ENCODE results near the gene TMEM258.

- TF ChIP-seq HOXC10 (CRISPR knock-in tag; IDR thresholded peaks at IDR 0.05): no peak
- TF ChIP-seq ZNF248 (tag by site-specific recombination; IDR thresholded peaks at IDR 0.05): no peak
- TF ChIP-seq ZNF776 (tag by site-specific recombination; IDR thresholded peaks at IDR 0.05; ENCODE audit: borderline replicate concordance): no peak
- TF ChIP-seq, protein P1, sequence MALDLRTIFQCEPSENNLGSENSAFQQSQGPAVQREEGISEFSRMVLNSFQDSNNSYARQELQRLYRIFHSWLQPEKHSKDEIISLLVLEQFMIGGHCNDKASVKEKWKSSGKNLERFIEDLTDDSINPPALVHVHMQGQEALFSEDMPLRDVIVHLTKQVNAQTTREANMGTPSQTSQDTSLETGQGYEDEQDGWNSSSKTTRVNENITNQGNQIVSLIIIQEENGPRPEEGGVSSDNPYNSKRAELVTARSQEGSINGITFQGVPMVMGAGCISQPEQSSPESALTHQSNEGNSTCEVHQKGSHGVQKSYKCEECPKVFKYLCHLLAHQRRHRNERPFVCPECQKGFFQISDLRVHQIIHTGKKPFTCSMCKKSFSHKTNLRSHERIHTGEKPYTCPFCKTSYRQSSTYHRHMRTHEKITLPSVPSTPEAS (tag by site-specific recombination; IDR thresholded peaks at IDR 0.05): no peak
- TF ChIP-seq ZNF514 (tag by site-specific recombination; IDR thresholded peaks at IDR 0.05): no peak
- TF ChIP-seq ZBTB1 (tag by site-specific recombination; IDR thresholded peaks at IDR 0.05): no peak
- TF ChIP-seq ZNF24 (tag by site-specific recombination; IDR thresholded peaks at IDR 0.05): no peak
- no peak for TF ChIP-seq ZNF146 (tag by site-specific recombination; IDR thresholded peaks at IDR 0.05)
- no peak for TF ChIP-seq ZNF404 (tag by site-specific recombination; IDR thresholded peaks at IDR 0.05)
- TF ChIP-seq, protein P2, sequence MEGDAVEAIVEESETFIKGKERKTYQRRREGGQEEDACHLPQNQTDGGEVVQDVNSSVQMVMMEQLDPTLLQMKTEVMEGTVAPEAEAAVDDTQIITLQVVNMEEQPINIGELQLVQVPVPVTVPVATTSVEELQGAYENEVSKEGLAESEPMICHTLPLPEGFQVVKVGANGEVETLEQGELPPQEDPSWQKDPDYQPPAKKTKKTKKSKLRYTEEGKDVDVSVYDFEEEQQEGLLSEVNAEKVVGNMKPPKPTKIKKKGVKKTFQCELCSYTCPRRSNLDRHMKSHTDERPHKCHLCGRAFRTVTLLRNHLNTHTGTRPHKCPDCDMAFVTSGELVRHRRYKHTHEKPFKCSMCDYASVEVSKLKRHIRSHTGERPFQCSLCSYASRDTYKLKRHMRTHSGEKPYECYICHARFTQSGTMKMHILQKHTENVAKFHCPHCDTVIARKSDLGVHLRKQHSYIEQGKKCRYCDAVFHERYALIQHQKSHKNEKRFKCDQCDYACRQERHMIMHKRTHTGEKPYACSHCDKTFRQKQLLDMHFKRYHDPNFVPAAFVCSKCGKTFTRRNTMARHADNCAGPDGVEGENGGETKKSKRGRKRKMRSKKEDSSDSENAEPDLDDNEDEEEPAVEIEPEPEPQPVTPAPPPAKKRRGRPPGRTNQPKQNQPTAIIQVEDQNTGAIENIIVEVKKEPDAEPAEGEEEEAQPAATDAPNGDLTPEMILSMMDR (tag by site-specific recombination; IDR thresholded peaks at IDR 0.05): no peak
- TF ChIP-seq, protein P3, sequence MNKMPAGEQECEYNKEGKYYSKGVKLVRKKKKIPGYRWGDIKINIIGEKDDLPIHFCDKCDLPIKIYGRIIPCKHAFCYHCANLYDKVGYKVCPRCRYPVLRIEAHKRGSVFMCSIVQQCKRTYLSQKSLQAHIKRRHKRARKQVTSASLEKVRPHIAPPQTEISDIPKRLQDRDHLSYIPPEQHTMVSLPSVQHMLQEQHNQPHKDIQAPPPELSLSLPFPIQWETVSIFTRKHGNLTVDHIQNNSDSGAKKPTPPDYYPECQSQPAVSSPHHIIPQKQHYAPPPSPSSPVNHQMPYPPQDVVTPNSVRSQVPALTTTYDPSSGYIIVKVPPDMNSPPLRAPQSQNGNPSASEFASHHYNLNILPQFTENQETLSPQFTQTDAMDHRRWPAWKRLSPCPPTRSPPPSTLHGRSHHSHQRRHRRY (tag by site-specific recombination; IDR thresholded peaks at IDR 0.05): no peak
Measured at GRCh38 chr11:61820174-61820573, 27.8 kb upstream of the TMEM258 start.

Data from HEK293 (cell line).